Activated CD4-positive, alpha-beta T cell treated with anti-CD3 and anti-CD28 coated beads, Interleukin-10, Interleukin-2, amounts not matched to agents 100 ng/mL and 50 ng/mL, durations not matched to agents 16 hours and 8 hours (primary cell): ENCODE results near the gene PXK.
A peak's percentile ranks its signal among the peaks of the same experiment; 100 is the strongest.

Experiments used
- DNase-seq: peaks from one replicate; pipeline ENCODE4 v3.0.0-alpha.2; 2020

Gene PXK

GRCh38 chr3:58350627-58351013 is 17.9 kb downstream of the PXK start:
- DNase-seq, result peak; percentile 61

- DNase-seq, result no peak
These were observed 19.2 kb downstream of the PXK start for GRCh38 chr3:58351920-58352319.

GRCh38 chr3:58352626-58353025 is 19.9 kb downstream of the PXK start:
- DNase-seq, result no peak

GRCh38 chr3:58353722-58354553 is 21.2 kb downstream of the PXK start:
- DNase-seq, result peak; percentile 72

GRCh38 chr3:58355179-58355578 is 22.5 kb downstream of the PXK start:
- no peak for DNase-seq

- DNase-seq, result no peak
These were observed 23.4 kb downstream of the PXK start for GRCh38 chr3:58356054-58356453.

- no peak for DNase-seq
These were observed 24.7 kb downstream of the PXK start for GRCh38 chr3:58357402-58357801.

GRCh38 chr3:58358092-58358491 is 25.4 kb downstream of the PXK start:
- DNase-seq, result peak; percentile 26

GRCh38 chr3:58358808-58359207 is 26.1 kb downstream of the PXK start:
- DNase-seq, result no peak

- DNase-seq, result no peak
These were observed 26.9 kb downstream of the PXK start for GRCh38 chr3:58359621-58360020.

- no peak for DNase-seq
These were observed 29.2 kb downstream of the PXK start for GRCh38 chr3:58361866-58362265.

GRCh38 chr3:58366699-58367098 is 34.0 kb downstream of the PXK start:
- no peak for DNase-seq

GRCh38 chr3:58369038-58369437 is 36.3 kb downstream of the PXK start:
- no peak for DNase-seq

- no peak for DNase-seq
These were observed 37.2 kb downstream of the PXK start for GRCh38 chr3:58369876-58370275.

- DNase-seq, result no peak
These were observed 37.7 kb downstream of the PXK start for GRCh38 chr3:58370407-58370806.

- no peak for DNase-seq
These were observed 39.1 kb downstream of the PXK start for GRCh38 chr3:58371754-58372153.

GRCh38 chr3:58375254-58375653 is 42.6 kb downstream of the PXK start:
- DNase-seq, result no peak

GRCh38 chr3:58377168-58377567 is 44.5 kb downstream of the PXK start:
- no peak for DNase-seq

- no peak for DNase-seq
These were observed 45.1 kb downstream of the PXK start for GRCh38 chr3:58377750-58378149.

GRCh38 chr3:58379351-58380073 is 46.8 kb downstream of the PXK start:
- DNase-seq, result no peak

GRCh38 chr3:58383476-58383875 is 50.8 kb downstream of the PXK start:
- DNase-seq, result no peak

- DNase-seq, result no peak
These were observed 51.2 kb downstream of the PXK start for GRCh38 chr3:58383904-58384303.

- DNase-seq, result no peak
These were observed 51.8 kb downstream of the PXK start for GRCh38 chr3:58384381-58385090.
